MCF 10A (cell line): Measurements from ENCODE around the gene RAMP3. TPM values are rescaled to one million over a fixed set of nuclear protein-coding genes. Genes with fewer than 3 reads are reported as not detected.
"Not testable (repeated sequence)": the region's sequence is repeated elsewhere in the genome, so short reads cannot be mapped to it uniquely, and the experiment has no call there.

Experiments
- BruUV-seq: library from RNA; stranded (reverse); fragments of 400-500 nt; replicated peaks from 2 replicates; lab custom pipeline; 2021; lab: Mats Ljungman, UMichigan
- CTCF ChIA-PET: fragments of 300-600 bp; sonication (Branson Sonifier 250); formaldehyde crosslinking; extraction: SDS; loops from one replicate; lab custom pipeline; 2021; ENCODE audit warnings: antibody characterized with exemption, inconsistent platforms; lab: Yijun Ruan, JAX
- POLR2A ChIA-PET: fragments of 300-600, 350-650 bp; sonication (Branson Sonifier 250); formaldehyde crosslinking; extraction: SDS; loops from one replicate; lab custom pipeline; 2020; ENCODE audit warnings: antibody characterized with exemption, inconsistent platforms; lab: Yijun Ruan, JAX
- DNase-seq: peaks from one replicate; pipeline ENCODE4 v3.0.0-alpha.2; 2018; ENCODE audit not compliant: unreplicated experiment
- H3K27ac Mint-ChIP-seq: one replicate; pipeline ENCODE4 v1.8.0; 2022; ENCODE audit warnings: mild to moderate bottlenecking, low read depth, mixed read lengths; ENCODE audit not compliant: unreplicated experiment
- H3K27me3 Mint-ChIP-seq: one replicate; pipeline ENCODE4 v1.8.0; 2022; ENCODE audit warnings: mixed read lengths; ENCODE audit not compliant: insufficient read depth, unreplicated experiment
- H3K36me3 Mint-ChIP-seq: one replicate; pipeline ENCODE4 v1.8.0; 2022; ENCODE audit warnings: mild to moderate bottlenecking, moderate library complexity, mixed read lengths; ENCODE audit not compliant: insufficient read depth, unreplicated experiment
- H3K4me1 Mint-ChIP-seq: one replicate; pipeline ENCODE4 v1.8.0; 2022; ENCODE audit warnings: mixed read lengths; ENCODE audit not compliant: insufficient read depth, unreplicated experiment
- H3K4me3 Mint-ChIP-seq: one replicate; pipeline ENCODE4 v1.8.0; 2022; ENCODE audit warnings: mild to moderate bottlenecking, moderate library complexity, mixed read lengths; ENCODE audit not compliant: unreplicated experiment
- H3K9me3 Mint-ChIP-seq: one replicate; pipeline ENCODE4 v1.8.0; 2022; ENCODE audit warnings: mixed read lengths; ENCODE audit not compliant: unreplicated experiment
- CTCF ChIP-seq: fragments of 200-600 bp; IDR thresholded peaks from one replicate; pipeline ENCODE4 v1.8.0; 2022; ENCODE audit warnings: antibody characterized with exemption, mild to moderate bottlenecking; ENCODE audit not compliant: unreplicated experiment
- intact Hi-C: fragments of 100-400 bp; cut with micrococcal nuclease; formaldehyde crosslinking; loops from 2 replicates; pipeline ENCODE4 v1.14.1; 2022
- total RNA-seq: library from RNA; stranded (reverse); gene quantifications from 2 replicates; pipeline ENCODE4 v1.2.3, GENCODE V29; 2022

The RAMP3 gene
- total RNA-seq, 1 experiment from 2014 or later = not detected

DNA sequence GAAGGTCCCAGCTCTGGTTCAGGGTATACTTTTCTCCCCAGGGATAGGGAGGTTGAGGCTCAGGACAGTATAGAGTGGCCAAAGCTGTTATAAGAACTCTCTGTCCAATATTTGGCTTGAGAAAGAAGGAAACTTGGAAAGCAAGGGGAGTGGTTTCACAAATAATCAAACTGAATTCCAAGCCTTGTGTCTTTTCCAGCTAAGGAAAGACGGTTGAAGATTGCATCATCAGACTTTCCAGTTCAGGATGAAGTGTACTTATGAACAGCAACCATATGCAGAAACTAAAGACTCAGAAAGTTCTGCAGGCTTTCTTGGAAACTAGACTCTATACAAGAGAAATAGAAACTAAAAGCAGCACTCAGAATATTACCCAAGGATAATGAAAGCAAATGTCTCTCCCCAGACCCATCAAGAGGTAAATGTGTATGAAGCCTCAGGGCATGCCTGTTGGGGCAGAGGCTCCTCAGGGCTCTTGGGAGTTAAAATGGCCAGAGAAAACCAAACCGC lies 46.4 kb downstream of the RAMP3 start:
- H3K9me3 Mint-ChIP-seq = no peaks in the 10 kb centered on the region
- peak; percentile 41 for DNase-seq
- peaks cover 26% of the 10 kb centered on the region for H3K4me1 Mint-ChIP-seq
- peaks cover 39% of the 10 kb centered on the region for H3K27me3 Mint-ChIP-seq
- ChIA-PET POLR2A (no interaction called here), CTCF (interaction anchor here (0.8 to 1.0 kb wide), 2 partner anchors 13 to 49 kb away, joined by 3 to 5 read pairs; no protein-coding TSS in a partner anchor)
- TF ChIP-seq CTCF = no peak
- intact Hi-C loops = no loop called here
- peak overlapping the region; percentile 75 for H3K27ac Mint-ChIP-seq
- no peaks in the 10 kb centered on the region for H3K36me3 Mint-ChIP-seq
- H3K4me3 Mint-ChIP-seq = peak overlapping the region; percentile 63
- BruUV-seq = no TSS peak

GRCh38 chr7:45206266-45206665 lies 48.7 kb downstream of the RAMP3 start:
- Mint-ChIP-seq H3K4me1 (peaks cover 28% of the 10 kb centered on the region), H3K27me3 (peaks cover 50% of the 10 kb centered on the region)
- intact Hi-C loops, H3K4me3 Mint-ChIP-seq, H3K36me3 Mint-ChIP-seq, DNase-seq, BruUV-seq, H3K9me3 Mint-ChIP-seq, H3K27ac Mint-ChIP-seq: not testable (repeated sequence)
- ChIA-PET POLR2A (interaction anchor here (0.6 kb wide), 1 partner anchor 217 kb away, joined by 3 read pairs; no protein-coding TSS in a partner anchor), CTCF (interaction anchor here (1.2 to 2.6 kb wide), 3 partner anchors 11 to 54 kb away, joined by 4 to 10 read pairs (median 4); no protein-coding TSS in a partner anchor)

GRCh38 chr7:45209909-45210308 lies 52.3 kb downstream of the RAMP3 start:
- intact Hi-C loops = not testable (repeated sequence)

DNA sequence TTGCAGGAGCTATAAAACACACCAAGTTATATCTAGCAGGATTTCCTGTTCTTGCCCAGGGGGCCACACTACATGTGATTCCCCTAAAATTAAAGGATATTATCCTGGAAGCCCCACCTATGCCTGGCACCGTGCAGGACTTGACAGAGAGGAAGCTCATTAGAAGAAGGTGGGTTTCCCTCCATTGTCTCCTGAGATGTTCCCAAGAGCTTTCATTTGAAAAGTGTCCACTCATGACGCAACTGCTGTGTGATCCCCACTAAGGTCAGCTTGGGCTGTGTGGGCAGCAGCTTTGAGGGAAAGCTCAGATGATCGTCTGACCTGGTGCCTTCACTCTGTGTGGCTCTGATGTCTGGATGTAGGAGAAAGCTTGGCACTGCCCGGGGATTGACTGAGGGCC lies 53.5 kb downstream of the RAMP3 start:
- no peak overlapping the region for H3K27ac Mint-ChIP-seq
- DNase-seq = no peak
- H3K4me3 Mint-ChIP-seq = no peak overlapping the region
- no TSS peak for BruUV-seq
- no peak for TF ChIP-seq CTCF
- H3K36me3 Mint-ChIP-seq = no peaks in the 10 kb centered on the region
- intact Hi-C loops = no loop called here
- no peaks in the 10 kb centered on the region for H3K9me3 Mint-ChIP-seq
- peaks cover 11% of the 10 kb centered on the region for H3K4me1 Mint-ChIP-seq
- ChIA-PET POLR2A (interaction anchor here (0.5 kb wide), 1 partner anchor 542 kb away, joined by 3 read pairs; no protein-coding TSS in a partner anchor), CTCF (interaction anchor here (0.7 to 1.3 kb wide), 3 partner anchors 48 to 498 kb away, joined by 3 read pairs; no protein-coding TSS in a partner anchor)
- peaks cover 95% of the 10 kb centered on the region for H3K27me3 Mint-ChIP-seq

More at GRCh38 chr7:45209909-45210308, 52.3 kb downstream of the RAMP3 start:
- H3K27ac Mint-ChIP-seq, DNase-seq, H3K36me3 Mint-ChIP-seq, BruUV-seq, H3K4me3 Mint-ChIP-seq, H3K9me3 Mint-ChIP-seq, POLR2A ChIA-PET: not testable (repeated sequence)
- CTCF ChIA-PET = interaction anchor here (0.9 to 1.3 kb wide), 3 partner anchors 23 to 56 kb away, joined by 3 read pairs; no protein-coding TSS in a partner anchor
- Mint-ChIP-seq H3K4me1 (peaks cover 20% of the 10 kb centered on the region), H3K27me3 (peaks cover 84% of the 10 kb centered on the region)

- POLR2A ChIA-PET = no interaction called here
- TF ChIP-seq CTCF = no peak
- BruUV-seq = no TSS peak
- intact Hi-C loops = no loop called here
- no peaks in the 10 kb centered on the region for H3K36me3 Mint-ChIP-seq
- H3K27ac Mint-ChIP-seq = no peak overlapping the region
- peaks cover 11% of the 10 kb centered on the region for H3K4me1 Mint-ChIP-seq
- H3K9me3 Mint-ChIP-seq = no peaks in the 10 kb centered on the region
- H3K4me3 Mint-ChIP-seq = no peak overlapping the region
- CTCF ChIA-PET = no interaction called here
- H3K27me3 Mint-ChIP-seq = peaks cover 98% of the 10 kb centered on the region
- DNase-seq = no peak
Measured at GRCh38 chr7:45211958-45212357, 54.4 kb downstream of the RAMP3 start.
